HFF-Myc (cell line): ENCODE data around the gene MADD.

ENCODE experiments used
- DNase-seq: peaks from one replicate; pipeline ENCODE4 v3.0.0-alpha.2; 2011; ENCODE audit warnings: low read depth; ENCODE audit errors: extremely low read depth
- H3K4me3 ChIP-seq: replicated peaks from 2 replicates; pipeline ENCODE4 v1.5.1; 2011; ENCODE audit warnings: low read depth, mild to moderate bottlenecking, control low read depth, low read length
- TF ChIP-seq, protein P1 (sequence below): IDR thresholded peaks from 2 replicates; pipeline ENCODE4 v1.5.1; 2012; ENCODE audit warnings: mild to moderate bottlenecking, low read depth, low read length, control low read depth; ENCODE audit errors: missing control alignments

The MADD gene

DNA sequence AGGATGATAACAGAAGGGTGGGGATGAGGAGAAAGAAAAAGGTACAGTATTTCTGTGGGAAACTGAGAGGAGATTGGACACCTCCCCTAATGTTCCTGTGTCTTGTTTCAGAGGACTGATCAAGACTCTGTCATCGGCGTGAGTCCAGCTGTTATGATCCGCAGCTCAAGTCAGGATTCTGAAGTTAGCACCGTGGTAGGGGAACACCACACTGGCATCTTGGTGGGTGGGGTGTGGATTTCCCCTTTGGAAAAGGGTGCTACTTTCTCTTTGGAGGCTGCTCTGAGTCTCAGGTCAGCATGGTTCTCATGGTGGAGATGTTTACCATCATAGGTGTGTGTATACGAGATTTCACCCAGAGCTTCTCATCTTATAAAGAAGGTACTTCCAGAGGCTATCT, 25.5 kb downstream of the MADD start:
- TF ChIP-seq, protein P1, sequence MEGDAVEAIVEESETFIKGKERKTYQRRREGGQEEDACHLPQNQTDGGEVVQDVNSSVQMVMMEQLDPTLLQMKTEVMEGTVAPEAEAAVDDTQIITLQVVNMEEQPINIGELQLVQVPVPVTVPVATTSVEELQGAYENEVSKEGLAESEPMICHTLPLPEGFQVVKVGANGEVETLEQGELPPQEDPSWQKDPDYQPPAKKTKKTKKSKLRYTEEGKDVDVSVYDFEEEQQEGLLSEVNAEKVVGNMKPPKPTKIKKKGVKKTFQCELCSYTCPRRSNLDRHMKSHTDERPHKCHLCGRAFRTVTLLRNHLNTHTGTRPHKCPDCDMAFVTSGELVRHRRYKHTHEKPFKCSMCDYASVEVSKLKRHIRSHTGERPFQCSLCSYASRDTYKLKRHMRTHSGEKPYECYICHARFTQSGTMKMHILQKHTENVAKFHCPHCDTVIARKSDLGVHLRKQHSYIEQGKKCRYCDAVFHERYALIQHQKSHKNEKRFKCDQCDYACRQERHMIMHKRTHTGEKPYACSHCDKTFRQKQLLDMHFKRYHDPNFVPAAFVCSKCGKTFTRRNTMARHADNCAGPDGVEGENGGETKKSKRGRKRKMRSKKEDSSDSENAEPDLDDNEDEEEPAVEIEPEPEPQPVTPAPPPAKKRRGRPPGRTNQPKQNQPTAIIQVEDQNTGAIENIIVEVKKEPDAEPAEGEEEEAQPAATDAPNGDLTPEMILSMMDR, result no peak
- DNase-seq, result no peak
- no peak overlapping the region for H3K4me3 ChIP-seq

DNA sequence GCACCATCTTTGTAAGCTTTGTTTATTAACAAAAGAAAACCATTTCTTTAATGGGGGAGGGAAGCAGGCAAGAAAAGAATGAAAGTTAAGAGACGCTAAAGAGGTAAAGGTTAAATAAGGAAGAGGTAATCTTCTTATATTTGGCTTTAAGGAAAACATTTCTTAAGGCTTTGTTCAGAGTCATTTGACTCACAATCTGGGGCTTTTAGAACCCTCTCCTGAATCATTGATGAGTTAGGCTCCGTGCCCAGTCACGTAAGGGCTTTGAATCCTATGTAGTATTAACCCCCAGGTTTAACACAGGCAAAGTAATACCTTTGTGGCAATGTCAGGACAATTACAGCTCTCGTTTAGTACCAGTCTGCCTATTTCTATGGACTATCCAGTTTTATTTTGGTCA, 26.1 kb downstream of the MADD start:
- TF ChIP-seq, protein P1, result no peak
- no peak for DNase-seq
- no peak overlapping the region for H3K4me3 ChIP-seq

DNA sequence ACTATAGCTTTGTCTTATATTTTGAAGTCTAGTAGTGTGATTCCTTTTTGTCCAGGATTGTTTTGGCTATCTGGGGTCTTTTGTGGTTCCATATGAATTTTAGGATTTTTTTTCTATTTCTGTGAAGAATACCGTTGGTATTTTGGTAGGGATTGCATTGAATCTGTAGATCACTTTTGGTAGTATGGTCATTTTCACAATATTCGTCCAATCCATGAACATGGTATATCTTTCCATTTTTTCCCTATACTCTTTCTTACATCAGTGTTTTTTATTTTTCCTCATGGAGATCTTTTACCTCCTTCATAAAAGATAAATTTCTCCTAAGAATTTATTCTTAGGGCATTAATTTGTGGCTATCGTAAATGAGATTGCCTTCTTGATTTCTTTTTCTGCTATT, 29.1 kb downstream of the MADD start:
- DNase-seq, result no peak
- TF ChIP-seq, protein P1, result no peak
- H3K4me3 ChIP-seq, result no peak overlapping the region

DNA sequence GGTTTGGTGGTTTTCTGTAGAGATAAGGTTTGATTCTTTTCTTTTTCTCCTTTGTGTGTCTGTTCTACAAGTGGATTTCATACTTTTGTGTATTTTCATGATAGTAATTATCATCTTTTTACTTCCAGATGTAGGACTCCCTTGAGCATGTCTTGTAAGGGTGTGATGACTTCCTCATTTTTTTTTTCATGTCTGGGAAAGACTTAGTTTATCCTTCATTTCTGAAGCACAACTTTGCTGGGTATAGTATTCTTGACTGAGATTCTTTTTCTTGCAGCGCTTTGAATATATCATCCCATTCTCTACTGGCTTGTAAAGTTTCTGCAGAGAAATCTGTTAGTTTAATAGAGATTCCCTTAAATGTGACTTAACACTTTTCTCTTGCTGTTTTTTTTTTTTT, 32.9 kb downstream of the MADD start:
- no peak overlapping the region for H3K4me3 ChIP-seq
- no peak for DNase-seq
- TF ChIP-seq, protein P1, result no peak

DNA sequence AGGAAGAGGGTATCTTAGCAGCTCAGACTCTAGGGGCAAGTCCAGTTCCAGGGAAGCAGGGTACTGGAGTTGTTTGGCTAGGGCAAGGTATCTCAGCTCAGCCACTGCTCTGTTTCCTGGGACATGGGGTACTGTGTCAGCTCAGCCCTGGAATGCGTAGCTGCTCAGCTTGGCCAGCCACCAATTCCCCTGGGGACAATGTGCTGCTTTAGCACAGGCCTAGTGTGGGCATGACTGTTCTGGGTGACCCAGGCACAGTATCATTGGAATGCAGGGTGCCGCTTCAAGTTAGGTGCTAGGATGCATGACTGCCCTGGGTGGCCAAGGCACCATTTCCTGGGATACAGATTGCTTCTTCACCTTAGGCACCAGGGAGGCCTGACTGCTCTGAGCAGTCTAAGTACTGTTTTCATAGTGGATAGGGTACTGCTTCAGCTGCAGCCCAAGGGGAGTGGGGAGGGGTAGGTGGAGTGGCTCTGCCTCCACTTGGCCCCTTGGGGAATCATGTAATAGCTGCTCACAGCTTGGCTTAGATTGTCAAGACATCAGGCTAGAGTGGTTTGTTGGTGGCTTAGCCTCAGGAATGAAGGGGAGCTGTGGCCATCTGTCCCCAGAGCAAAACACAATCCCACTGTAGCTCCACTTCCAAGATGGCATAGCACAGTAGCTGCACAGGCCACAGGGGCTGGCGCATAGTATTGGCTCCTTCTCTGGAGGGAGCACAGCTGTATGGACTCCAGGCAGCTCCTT, 36.0 kb downstream of the MADD start:
- no peak overlapping the region for H3K4me3 ChIP-seq
- TF ChIP-seq, protein P1, result no peak
- DNase-seq, result no peak

DNA sequence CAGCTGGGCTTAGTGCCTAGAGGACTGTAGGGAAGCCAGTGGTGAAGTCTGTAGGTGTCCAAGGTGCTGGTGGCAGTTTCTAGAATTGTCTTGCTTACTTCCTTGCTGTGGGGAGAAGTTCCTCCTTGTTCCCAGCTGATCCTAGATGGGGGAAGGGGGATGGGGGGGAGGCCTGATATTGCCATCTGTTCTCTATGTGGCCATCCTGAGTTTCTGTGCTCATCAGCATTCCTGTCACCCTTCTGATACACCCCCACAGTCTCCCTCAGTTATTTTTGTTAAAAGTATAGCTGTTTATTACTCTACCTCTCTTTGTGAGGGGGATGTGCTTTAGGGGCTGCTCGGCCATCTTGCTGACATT, 36.5 kb downstream of the MADD start:
- DNase-seq, result no peak
- no peak overlapping the region for H3K4me3 ChIP-seq
- TF ChIP-seq, protein P1, result no peak

DNA sequence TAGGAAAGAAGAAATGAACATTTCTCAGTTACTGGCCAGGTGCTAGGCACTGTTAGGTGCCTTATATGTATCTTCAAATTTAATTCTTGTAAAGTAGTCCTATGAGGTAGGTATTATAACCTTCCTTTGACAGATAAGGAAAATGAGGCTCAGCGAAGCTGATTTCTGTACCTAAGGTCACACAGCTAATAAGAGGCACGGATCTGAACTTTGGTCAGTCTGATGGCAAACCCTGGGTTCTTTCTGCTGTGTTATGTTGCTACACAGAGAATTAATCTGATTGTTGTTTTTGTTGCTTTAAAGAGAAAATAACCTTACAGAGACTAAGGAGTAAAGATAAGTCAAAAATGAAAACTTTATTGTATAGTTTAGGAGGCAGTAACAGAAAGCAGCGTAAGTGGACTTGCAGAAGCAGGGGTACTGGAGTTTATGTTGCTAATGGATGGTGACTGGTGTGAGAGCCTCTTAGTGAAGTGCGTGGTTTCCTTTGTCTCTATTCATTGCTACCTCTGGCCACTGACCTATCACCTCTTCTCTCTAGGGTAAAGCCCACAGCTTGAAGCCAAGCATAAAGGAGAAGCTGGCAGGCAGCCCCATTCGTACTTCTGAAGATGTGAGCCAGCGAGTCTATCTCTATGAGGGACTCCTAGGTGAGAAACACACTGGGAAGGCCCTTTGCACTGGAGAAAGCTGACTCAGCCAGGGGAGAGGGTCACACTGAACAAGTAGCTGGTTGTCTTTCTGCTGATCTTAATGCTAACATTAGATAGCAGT, 38.3 kb downstream of the MADD start:
- no peak for DNase-seq
- no peak overlapping the region for H3K4me3 ChIP-seq
- TF ChIP-seq, protein P1, result no peak
